Lung (tissue), 12 donors: ENCODE data around the gene ETHE1. TPM values are rescaled to one million over a fixed set of nuclear protein-coding genes. Genes with fewer than 3 reads are reported as not detected.

Experiments
- ATAC-seq: fragments of 200-7000 bp; cut with Tn5 transposase; one replicate; pipeline ENCODE4 v1.9.1; 2020; ENCODE audit warnings: moderate number of reproducible peaks; ENCODE audit not compliant: insufficient read depth, low FRiP score
- DNase-seq, 3 donors: peaks; one replicate each; pipeline ENCODE4 v3.0.0-alpha.2; 2013 to 2017
- H3K27ac ChIP-seq, 2 donors: one replicate each; pipeline ENCODE4 v1.5.1; 2013; ENCODE audit warnings: mild to moderate bottlenecking in 2 of 2, moderate library complexity in 2 of 2, control low read depth in 1 of 2, inconsistent platforms in 1 of 2, low read depth in 1 of 2, low read length in 1 of 2
- H3K27me3 ChIP-seq, 3 donors: one replicate each; pipeline ENCODE4 v1.5.1; 2013; ENCODE audit warnings: low read length in 2 of 3; ENCODE audit not compliant: control insufficient read depth in 3 of 3, insufficient read depth in 3 of 3
- H3K36me3 ChIP-seq, 4 donors: one replicate each; pipeline ENCODE4 v1.5.1; 2013; ENCODE audit warnings: low read length in 4 of 4, mild to moderate bottlenecking in 1 of 4, moderate library complexity in 1 of 4; ENCODE audit not compliant: control insufficient read depth in 4 of 4, insufficient read depth in 4 of 4
- H3K4me1 ChIP-seq, 5 donors: one replicate each; pipeline ENCODE4 v1.5.1; 2013; ENCODE audit warnings: low read length in 5 of 5, mild to moderate bottlenecking in 2 of 5, moderate library complexity in 1 of 5; ENCODE audit not compliant: control insufficient read depth in 5 of 5, insufficient read depth in 5 of 5
- H3K4me3 ChIP-seq: one replicate; pipeline ENCODE4 v1.5.1; 2013; ENCODE audit warnings: mild to moderate bottlenecking, control low read depth, moderate library complexity
- H3K9ac ChIP-seq, 2 donors: one replicate each; pipeline ENCODE4 v1.5.1; 2013; ENCODE audit warnings: low read length in 2 of 2, control low read depth in 1 of 2; ENCODE audit not compliant: insufficient read depth in 1 of 2
- H3K9me3 ChIP-seq, 4 donors: one replicate each; pipeline ENCODE4 v1.5.1; 2013; ENCODE audit warnings: low read length in 3 of 4, mild to moderate bottlenecking in 1 of 4, moderate library complexity in 1 of 4; ENCODE audit not compliant: control insufficient read depth in 4 of 4, insufficient read depth in 3 of 4
- CTCF ChIP-seq: IDR thresholded peaks from 2 replicates; pipeline ENCODE4 v1.5.1; 2012; ENCODE audit warnings: mild to moderate bottlenecking; ENCODE audit errors: control extremely low read depth, extremely low read depth
- WGBS, 2 donors: extraction: QIAGEN DNeasy Blood & Tissue Kit; methylation state at CpG; one replicate each; pipeline ENCODE4 v1.1.7; 2013; 5-methylcytosine and 5-hydroxymethylcytosine counted together
- polyA plus RNA-seq, 2 donors: library from polyadenylated mRNA; stranded (reverse); fragments of 200-250 nt; gene quantifications; one replicate each; pipeline ENCODE4 v1.2.1, GENCODE V29; 2013
- total RNA-seq, 2 donors: library from RNA; depleted of rRNA in 1 of 2; stranded (reverse); fragments of >200 nt in 1 of 2; gene quantifications; one replicate each; pipeline ENCODE4 v1.2.1, GENCODE V29; 2014 to 2021
- donor health status: control.
- donor health status: control.
- donor health status: Bipolar disorder and iron deficiency.
- donor health status: healthy.
- donor health status: DM: yes; HTN: yes; CAD: no.

The ETHE1 gene
- total and polyA plus RNA-seq, 4 donors: 15.0 to 76.9 (median 37.5) TPM

- H3K27ac ChIP-seq: no peak overlapping the region
- ATAC-seq: no peak
- 82 to 89% methylated on average over 3 of the region's 3 CpGs for WGBS, 2 donors
- H3K27me3 ChIP-seq: peaks cover 0 to 3% (median 0%) of the 10 kb centered on the region in 3 donors
- H3K36me3 ChIP-seq: peaks cover 0 to 14% (median 6%) of the 10 kb centered on the region in 4 donors
- no peak overlapping the region for H3K9ac ChIP-seq
- no peak overlapping the region for H3K4me3 ChIP-seq
- peaks cover 0 to 34% (median 5%) of the 10 kb centered on the region in 5 donors for H3K4me1 ChIP-seq
- no peak for DNase-seq
- no peak for TF ChIP-seq CTCF
- no peaks in the 10 kb centered on the region for H3K9me3 ChIP-seq
Observed at GRCh38 chr19:43499042-43499441, 28.0 kb downstream of the ETHE1 start.

GRCh38 chr19:43498233-43498842 is 28.7 kb downstream of the ETHE1 start:
- no peak for TF ChIP-seq CTCF
- Histone ChIP-seq H3K36me3 (peaks cover 0 to 14% (median 6%) of the 10 kb centered on the region in 4 donors), H3K4me3 (no peak overlapping the region), H3K4me1 (peaks cover 0 to 34% (median 5%) of the 10 kb centered on the region in 5 donors), H3K9me3 (no peaks in the 10 kb centered on the region), H3K27ac (no peak overlapping the region), H3K9ac (peak overlapping the region in 1 of 2 donors; percentile 10), H3K27me3 (peaks cover 0 to 3% (median 0%) of the 10 kb centered on the region in 3 donors)
- WGBS, 2 donors: 84 to 88% methylated on average over 5 of the region's 5 CpGs
- peak; percentile 70 to 94 (median 87) for DNase-seq
- no peak for ATAC-seq

GRCh38 chr19:43496960-43497359 is 30.0 kb downstream of the ETHE1 start:
- 97 to 100% methylated on average over 7 of the region's 7 CpGs for WGBS, 2 donors
- ATAC-seq (no peak), DNase-seq (no peak)
- Histone ChIP-seq H3K27ac (no peak overlapping the region), H3K36me3 (peaks cover 0 to 14% (median 6%) of the 10 kb centered on the region in 4 donors), H3K4me1 (peaks cover 0 to 23% (median 3%) of the 10 kb centered on the region in 5 donors), H3K9ac (no peak overlapping the region), H3K27me3 (no peaks in the 10 kb centered on the region), H3K4me3 (no peak overlapping the region), H3K9me3 (no peaks in the 10 kb centered on the region)
- TF ChIP-seq CTCF: no peak
